Esophagus squamous epithelium (tissue), 4 donors: ENCODE measurements around the gene TFEB.

Experiments
- POLR2A ChIP-seq, 4 donors: fragments of 450-650 bp; IDR thresholded peaks; one replicate each; pipeline ENCODE4 v1.6.1; 2017; ENCODE audit warnings: antibody characterized with exemption in 4 of 4, mild to moderate bottlenecking in 4 of 4, moderate library complexity in 3 of 4
- TF ChIP-seq, protein P1 (sequence below), 6 experiments: fragments of 450-650 bp in 4 of 6; fragments of 200-600 bp in 2 of 6; sonication (generic) in 2 of 6; IDR thresholded peaks; one replicate each; pipeline ENCODE4 v1.5.1; 2016 to 2019; ENCODE audit warnings: antibody characterized with exemption in 6 of 6, mild to moderate bottlenecking in 4 of 6, moderate library complexity in 4 of 6

DNA sequence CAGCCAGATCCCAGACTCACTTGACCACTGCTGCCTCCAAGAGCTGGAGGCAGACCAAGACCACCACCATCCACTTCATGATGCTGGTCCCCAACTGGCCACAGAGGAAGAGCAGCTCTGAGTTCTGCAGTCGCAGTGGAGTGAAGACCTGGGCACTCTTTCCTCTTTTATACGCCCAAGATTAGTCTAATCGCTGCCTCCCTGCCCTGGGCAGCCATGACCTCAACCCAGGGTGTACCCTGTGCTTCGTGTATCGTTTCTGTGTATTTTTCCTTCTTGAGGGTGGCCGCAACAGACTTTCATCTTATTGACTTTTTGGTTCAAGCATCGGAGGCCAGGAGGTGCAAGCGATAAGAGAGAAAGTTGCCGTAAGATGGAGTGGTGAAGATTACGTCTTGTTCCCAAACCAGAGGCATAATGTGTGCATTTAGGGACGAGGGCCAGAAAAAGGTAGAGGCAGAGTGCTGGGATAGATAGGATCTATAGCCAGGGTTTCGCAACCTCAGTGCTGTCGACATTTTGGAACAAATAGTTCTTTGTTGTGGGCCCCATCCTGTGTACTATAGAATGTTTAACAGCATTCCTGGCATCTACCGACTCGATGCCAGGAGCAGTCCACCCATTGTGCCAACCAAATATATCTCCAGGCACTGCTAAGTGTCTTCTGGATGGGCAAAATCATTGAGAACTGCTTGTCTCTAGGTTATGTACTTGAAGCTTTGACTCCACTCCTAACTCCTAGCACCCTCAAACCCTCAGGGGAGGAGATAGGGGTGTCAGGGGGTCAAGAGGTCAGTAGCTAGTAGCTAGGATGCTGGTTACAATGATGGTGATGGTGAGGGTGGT lies 12.1 kb upstream of the TFEB start, which contains the start of gene PGC:
- no peak for TF ChIP-seq POLR2A (IDR thresholded peaks at IDR 0.05)
- TF ChIP-seq, protein P1, sequence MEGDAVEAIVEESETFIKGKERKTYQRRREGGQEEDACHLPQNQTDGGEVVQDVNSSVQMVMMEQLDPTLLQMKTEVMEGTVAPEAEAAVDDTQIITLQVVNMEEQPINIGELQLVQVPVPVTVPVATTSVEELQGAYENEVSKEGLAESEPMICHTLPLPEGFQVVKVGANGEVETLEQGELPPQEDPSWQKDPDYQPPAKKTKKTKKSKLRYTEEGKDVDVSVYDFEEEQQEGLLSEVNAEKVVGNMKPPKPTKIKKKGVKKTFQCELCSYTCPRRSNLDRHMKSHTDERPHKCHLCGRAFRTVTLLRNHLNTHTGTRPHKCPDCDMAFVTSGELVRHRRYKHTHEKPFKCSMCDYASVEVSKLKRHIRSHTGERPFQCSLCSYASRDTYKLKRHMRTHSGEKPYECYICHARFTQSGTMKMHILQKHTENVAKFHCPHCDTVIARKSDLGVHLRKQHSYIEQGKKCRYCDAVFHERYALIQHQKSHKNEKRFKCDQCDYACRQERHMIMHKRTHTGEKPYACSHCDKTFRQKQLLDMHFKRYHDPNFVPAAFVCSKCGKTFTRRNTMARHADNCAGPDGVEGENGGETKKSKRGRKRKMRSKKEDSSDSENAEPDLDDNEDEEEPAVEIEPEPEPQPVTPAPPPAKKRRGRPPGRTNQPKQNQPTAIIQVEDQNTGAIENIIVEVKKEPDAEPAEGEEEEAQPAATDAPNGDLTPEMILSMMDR (IDR thresholded peaks at IDR 0.05) = no peak
